Stimulated activated CD4-positive, alpha-beta T cell treated with anti-CD3 and anti-CD28 coated beads, TNF-alpha, amount 100 ng/mL, for 4 hours (primary cell): ENCODE results near the gene ZSCAN9.

ENCODE experiments used
- DNase-seq, 3 experiments: peaks; one replicate each; pipeline ENCODE4 v3.0.0-alpha.2; 2020; ENCODE audit warnings: low read depth in 3 of 3

Gene ZSCAN9

DNA sequence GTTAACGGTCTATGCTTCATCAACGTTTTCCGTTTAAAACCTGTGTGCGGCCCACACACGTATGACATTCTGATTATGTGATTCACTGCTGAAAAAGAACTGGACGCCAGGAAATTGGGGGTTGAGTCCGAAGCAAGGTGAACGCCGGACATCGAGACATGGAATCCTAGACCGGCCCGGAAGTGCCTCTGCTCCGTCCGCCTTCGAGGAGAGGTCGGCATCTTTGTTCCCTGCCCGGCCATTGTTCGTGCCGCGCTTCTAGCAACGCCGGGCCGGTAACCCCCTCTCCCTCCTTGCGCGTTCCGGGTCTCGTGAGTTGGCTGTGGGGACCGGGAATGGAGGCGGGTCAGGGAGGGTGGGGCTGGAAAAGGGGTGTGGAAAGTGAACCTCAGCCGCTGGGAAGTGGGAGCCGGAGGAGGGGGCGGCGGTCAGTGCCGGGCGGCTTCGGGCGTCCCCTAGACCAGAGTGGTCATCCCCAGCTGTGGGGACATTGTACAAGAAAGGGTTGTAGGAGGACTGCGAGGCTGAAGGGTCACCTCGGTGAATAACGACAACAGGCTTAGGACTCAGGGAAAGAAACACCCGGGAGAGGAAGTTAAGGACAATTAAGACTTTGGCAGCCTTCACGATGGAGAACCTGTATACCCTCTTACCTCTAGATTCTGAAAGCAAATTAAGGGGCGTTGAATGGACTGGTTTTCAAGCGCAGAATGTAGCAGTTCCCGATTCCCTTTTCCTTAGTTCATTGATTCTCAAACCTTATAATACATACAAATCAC is at the start of gene ZSCAN9:
Gene ZSCAN9 (plus strand): TSS at position 220 of the 779 bp plus-strand sequence. CDS start 1,810 bp downstream, outside the sequence.
- DNase-seq, result no peak

GRCh38 chr6:28176373-28176772 is 48.7 kb upstream of the ZSCAN9 start:
- no peak for DNase-seq

GRCh38 chr6:28182255-28182654 is 42.8 kb upstream of the ZSCAN9 start:
- no peak for DNase-seq

DNA sequence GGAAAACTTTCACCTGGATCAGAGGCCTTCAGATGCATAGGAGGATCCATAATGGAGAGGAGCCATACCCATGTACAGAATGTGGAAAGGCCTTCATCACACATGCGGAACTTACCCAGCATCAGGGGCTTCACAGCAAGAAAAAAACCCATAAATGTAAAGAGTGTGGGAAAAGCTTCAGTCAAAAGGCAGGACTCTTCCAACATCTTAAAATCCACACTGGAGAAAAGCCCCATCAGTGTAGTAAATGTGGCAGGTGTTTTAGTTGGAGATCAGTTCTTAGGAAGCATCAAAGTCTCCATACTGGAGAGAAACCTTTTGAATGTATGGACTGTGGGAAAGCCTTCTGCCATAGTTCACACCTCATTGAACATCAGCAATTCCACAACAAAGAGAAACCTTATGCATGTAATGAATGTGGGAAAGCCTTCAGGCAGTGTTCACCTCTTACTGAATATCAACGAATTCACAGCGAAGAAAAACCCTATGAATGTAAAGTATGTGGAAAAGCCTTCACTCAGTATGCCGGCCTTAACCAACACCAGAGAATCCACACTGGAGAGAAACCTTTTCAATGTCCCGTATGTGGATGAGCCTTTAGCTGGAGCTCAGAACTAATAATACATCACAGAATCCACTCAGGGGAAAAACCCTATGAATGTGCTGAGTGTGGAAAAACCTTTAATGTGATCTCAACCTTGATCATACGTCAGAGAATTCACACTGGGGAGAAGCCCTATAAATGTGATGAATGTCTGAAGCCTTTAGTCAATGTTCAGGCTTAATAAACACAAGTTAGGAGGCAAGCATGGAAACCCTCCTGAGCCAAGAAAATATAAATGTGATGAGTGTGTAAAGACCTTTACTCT is 36.7 kb upstream of the ZSCAN9 start:
- no peak for DNase-seq

- DNase-seq, result no peak
Observed at GRCh38 chr6:28200020-28200419, 25.1 kb upstream of the ZSCAN9 start.

DNA sequence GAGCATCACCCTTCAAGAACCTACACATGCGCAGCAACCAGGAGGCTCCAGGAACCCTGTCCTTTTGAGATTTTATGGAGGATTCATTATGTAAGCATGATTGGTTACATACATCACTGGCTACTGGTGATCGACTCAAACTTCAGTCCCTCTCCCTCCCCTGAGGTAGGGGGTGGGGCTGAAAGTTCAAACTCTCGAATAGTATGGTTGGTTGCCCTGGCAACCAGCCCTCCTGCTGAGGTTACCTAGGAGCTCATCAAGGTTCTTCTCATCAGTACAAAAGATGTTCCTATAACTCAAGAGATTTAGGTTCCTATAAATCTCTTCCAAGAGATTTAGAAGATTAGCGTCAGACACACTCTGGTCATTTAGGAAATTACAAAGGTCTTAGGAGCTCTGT is 21.9 kb upstream of the ZSCAN9 start:
- DNase-seq, result no peak

GRCh38 chr6:28205879-28206278 is 19.2 kb upstream of the ZSCAN9 start:
- no peak for DNase-seq

DNA sequence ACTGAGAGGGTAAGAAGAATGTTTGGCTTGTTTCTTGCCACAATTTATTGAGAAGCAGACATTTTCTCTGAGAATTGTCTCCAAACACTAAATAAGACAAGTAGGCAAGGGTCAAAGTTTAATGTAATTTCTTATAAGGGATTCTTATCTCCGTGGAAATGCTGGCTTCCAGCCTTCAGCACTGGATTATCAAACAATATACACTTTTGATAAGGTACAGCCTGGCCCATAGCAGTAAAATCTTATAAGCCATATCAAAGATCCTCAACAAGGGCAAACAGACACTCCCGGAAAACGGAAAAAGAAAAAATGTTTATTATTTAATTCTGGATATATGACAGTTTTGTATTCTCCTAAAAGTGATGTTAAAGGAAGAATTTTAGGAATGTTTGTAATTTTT is 18.5 kb upstream of the ZSCAN9 start:
- no peak for DNase-seq

DNA sequence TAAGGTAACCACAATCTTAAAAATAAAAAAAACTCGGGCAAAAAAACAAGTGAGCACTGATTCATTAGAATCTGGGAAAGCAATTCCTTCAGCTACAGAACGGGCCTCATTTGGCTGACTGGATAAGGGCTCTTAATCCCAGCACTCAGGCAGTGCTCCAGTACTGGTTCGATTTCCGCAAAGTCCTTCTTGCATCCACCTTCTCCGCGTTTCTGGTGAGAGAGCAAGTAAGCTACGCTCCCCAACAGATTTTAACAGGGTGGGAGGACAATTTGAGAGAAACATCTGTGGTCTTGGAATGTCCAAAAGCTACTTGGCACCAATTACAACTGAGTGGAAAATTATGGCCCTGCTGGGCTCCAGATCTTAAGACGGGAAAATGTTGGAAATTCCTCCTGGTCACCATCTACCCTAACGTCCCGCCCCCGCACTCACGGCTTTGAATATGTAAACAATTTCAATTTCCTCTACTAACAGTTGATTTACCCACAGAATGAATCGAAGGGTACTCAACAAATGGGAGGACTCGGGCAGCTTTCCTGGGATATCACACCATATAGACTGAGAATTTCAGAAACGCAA is 18.1 kb upstream of the ZSCAN9 start:
- DNase-seq, result no peak

DNA sequence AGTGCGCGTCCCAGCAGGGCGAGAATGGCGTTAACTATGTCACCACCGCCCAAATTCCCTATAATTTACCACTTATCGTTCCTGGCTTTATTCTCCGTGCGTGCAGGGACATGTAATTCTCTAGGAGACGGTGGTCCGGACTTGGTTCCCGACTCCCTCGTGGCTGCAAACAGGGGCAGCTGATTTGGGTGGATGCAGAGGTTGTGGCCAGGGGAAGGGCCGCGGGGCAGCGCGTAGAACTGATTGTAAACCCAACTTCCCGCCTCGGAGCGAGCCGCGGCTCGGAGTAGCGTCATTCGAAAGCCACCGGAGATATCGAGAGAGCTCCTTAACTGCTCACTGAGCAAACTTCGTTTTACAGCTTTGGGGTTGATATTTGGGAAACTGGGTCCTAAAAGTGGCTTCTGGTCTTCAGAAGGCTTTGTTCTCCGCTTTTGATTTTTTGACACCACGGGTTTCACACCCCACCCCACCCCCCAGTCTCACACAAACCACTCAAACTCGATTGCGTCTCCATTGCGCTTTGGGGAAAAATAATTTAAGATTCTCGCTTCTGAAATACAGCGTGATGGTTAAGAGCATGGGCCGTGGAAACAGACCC is 17.5 kb upstream of the ZSCAN9 start:
- no peak for DNase-seq

DNA sequence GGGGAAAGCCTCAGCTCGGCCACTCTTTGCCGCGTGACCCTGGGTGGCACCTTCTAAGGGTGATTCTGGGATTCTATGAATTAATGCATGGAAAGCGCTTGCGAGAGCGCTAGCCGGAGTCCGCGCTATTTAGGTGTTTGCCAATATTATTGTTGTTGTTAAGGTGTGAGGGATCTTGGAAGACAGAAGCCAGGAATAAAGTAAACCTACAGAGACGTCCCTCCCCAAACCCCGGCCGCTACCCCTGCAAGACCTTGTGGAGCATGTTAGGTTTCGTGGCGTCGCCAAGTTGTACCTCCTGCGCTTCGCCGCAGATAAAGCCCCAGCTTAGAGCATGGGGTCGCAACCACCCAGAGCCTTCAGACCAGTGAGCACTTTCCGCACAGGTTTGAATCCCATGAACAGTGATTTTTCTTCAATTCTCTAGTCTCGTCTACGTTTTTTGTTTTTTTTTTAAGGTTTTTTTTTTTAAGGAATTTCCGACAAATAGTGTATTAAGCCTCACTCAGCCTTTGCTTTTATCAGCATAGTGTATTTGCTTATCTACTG is 16.9 kb upstream of the ZSCAN9 start:
- DNase-seq, result no peak

- no peak for DNase-seq
Observed at GRCh38 chr6:28209753-28210535, 15.1 kb upstream of the ZSCAN9 start.

DNA sequence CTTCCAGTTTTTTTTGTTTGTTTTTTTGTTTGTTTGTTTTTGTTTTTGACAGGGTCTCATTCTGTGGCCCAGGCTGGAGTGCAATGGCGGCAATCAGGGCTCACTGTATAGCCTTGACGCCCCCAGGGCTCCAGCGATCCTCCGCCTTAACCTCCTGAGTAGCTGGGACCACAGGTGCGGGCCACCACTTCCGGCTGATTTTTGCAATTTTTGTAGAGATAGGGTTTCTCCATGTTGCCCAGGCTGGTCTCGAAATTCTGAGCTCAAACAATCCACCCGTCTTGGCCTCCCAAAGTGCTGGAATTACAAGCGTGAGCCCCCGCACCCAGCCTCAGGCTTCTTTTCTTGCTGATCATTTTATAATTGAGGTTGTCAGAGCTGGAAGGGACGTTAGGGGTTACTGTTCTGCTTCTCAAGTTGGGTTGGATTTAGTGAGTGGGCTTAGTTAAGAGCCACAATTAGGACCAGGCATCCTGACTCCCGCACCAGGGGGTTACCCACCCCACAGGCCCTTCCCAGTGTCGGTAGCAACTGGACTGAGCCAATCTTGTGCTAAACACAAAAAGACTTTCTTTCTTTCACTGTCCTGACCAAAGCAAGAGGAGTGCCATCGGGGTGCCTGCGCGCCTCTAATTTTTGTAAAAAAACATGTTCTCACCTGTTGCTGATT is 13.1 kb upstream of the ZSCAN9 start:
- no peak for DNase-seq

DNA sequence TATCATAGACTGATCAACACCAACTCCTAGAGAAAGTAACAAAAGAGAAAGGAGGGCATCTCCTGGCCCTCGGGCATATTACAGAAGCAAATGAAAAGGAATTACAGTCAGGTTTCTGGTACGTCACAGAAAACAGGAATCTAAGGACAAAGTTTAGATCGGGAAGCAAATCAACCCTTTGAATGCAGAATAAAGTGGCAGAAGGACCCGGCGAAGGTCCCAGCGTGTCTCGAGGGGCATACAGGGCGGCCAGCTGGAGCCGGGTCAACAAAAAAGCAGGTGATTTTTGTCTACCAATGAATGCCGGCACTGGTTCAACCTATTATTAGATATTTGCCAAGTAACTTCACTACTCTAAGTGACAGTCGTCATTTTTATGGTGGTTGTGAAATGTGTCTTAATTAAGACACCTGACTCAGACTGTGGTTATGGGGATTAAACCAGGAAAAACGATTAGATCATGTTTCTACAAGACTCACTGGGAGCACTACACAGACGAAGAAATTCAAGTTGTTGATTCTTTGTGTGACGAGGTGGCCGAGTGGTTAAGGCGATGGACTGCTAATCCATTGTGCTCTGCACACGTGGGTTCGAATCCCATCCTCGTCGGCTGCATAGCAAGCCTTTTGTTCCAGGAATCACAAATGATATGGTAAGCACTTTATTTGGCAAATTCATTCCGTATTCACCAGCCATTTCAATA is 12.4 kb upstream of the ZSCAN9 start:
- DNase-seq, result no peak

GRCh38 chr6:28213213-28213523 is 11.9 kb upstream of the ZSCAN9 start:
- DNase-seq, result no peak

DNA sequence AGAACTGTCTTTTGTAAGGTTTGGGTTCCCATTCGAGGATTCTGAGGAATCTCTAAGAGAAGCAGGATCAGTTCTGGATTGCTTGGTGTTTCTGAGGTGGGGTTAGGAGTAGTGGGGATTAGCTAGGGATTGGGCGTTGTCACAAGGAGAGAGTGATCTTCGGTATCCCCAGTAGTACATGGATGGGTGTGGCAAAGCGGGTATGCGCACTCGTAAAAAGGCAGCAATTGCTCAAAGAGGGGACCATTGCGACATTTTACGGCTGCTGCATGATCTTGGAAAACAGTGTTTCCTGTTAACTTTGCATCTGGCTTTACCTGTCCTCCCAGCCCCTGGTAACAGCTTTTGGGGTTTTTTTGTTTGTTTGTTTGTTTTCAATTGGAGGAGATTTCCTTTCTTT is 9.7 kb upstream of the ZSCAN9 start:
- no peak for DNase-seq

- no peak for DNase-seq
Observed at GRCh38 chr6:28217890-28218289, 7.2 kb upstream of the ZSCAN9 start.

- DNase-seq, result no peak
Observed at GRCh38 chr6:28218312-28219248, 6.5 kb upstream of the ZSCAN9 start.
